B cell (primary cell): ENCODE measurements around the gene CLEC18B. TPM values are rescaled to one million over a fixed set of nuclear protein-coding genes. Genes with fewer than 3 reads are reported as not detected.

Experiments
- ATAC-seq: fragments of 200-7000 bp; cut with Tn5 transposase; one replicate; pipeline ENCODE4 v1.10.0; 2021; ENCODE audit warnings: low read depth, mild to moderate bottlenecking, moderate number of reproducible peaks, moderate library complexity
- CTCF ChIA-PET: fragments of 350-600 bp; sonication (Branson Sonifier 250); formaldehyde crosslinking; loops from one replicate; lab custom pipeline; 2021; ENCODE audit warnings: antibody characterized with exemption, inconsistent platforms; lab: Charles Lee
- POLR2A ChIA-PET: fragments of 350-600 bp; sonication (Branson Sonifier 250); formaldehyde crosslinking; loops from one replicate; lab custom pipeline; 2021; ENCODE audit warnings: antibody characterized with exemption; lab: Charles Lee
- DNase-seq: peaks from one replicate; pipeline ENCODE4 v3.0.0; 2013
- H2AFZ ChIP-seq: 2 replicates; pipeline ENCODE4 v1.6.1; 2012; ENCODE audit warnings: mild to moderate bottlenecking, low read depth, low read length; ENCODE audit not compliant: insufficient read depth, poor library complexity, severe bottlenecking
- H3K27ac ChIP-seq, 2 donors: 1 replicate in 1 of 2; 2 replicates in 1 of 2; pipeline ENCODE4 v1.5.1; 2012 to 2013; ENCODE audit warnings: low read length in 2 of 2, mild to moderate bottlenecking in 2 of 2, moderate library complexity in 1 of 2
- H3K27me3 ChIP-seq, 4 experiments: fragments of 200-600 bp in 1 of 4; sonication (generic) in 1 of 4; replicated peaks in 1 of 4; 1 replicate in 2 of 4; 2 replicates in 2 of 4; pipeline versions ENCODE4 v1.6.1 to v1.7.0; 2013 to 2016; ENCODE audit warnings: low read length in 3 of 4, mild to moderate bottlenecking in 2 of 4, mixed read lengths in 1 of 4, moderate library complexity in 1 of 4; ENCODE audit not compliant: insufficient read depth in 4 of 4, control insufficient read depth in 3 of 4; ENCODE audit errors: control extremely low read depth in 1 of 4
- H3K36me3 ChIP-seq, 2 experiments: replicated peaks in 1 of 2; 1 replicate in 1 of 2; 2 replicates in 1 of 2; pipeline versions ENCODE4 v1.6.1 to v1.7.1; 2013; ENCODE audit warnings: low read length in 1 of 2; ENCODE audit not compliant: insufficient read depth in 2 of 2, control insufficient read depth in 1 of 2; ENCODE audit errors: control extremely low read depth in 1 of 2, extremely low read depth in 1 of 2
- H3K4me1 ChIP-seq, 2 donors: fragments of 200-600 bp in 1 of 2; sonication (generic) in 1 of 2; 1 replicate in 1 of 2; 2 replicates in 1 of 2; pipeline versions ENCODE4 v1.5.1 to v1.6.1; 2013 to 2017; ENCODE audit warnings: low read length in 2 of 2; ENCODE audit not compliant: control insufficient read depth in 2 of 2, insufficient read depth in 2 of 2
- H3K4me2 ChIP-seq: replicated peaks from 2 replicates; pipeline ENCODE3; 2012; ENCODE audit warnings: mild to moderate bottlenecking, low read depth, low read length; ENCODE audit not compliant: poor library complexity, severe bottlenecking
- H3K4me3 ChIP-seq, 5 experiments: fragments of 200-600 bp in 1 of 5; sonication (generic) in 1 of 5; 1 replicate in 3 of 5; 2 replicates in 2 of 5; pipeline versions ENCODE4 v1.5.1 to v1.7.0; 2011 to 2016; ENCODE audit warnings: low read length in 4 of 5, mild to moderate bottlenecking in 4 of 5, low read depth in 2 of 5, control low read depth in 1 of 5, moderate library complexity in 1 of 5; ENCODE audit not compliant: insufficient read depth in 1 of 5; ENCODE audit errors: control extremely low read depth in 1 of 5, extremely low read depth in 1 of 5
- H3K79me2 ChIP-seq: fragments of 200-600 bp; sonication (generic); one replicate; pipeline ENCODE4 v1.6.0; 2016; ENCODE audit warnings: low read length; ENCODE audit not compliant: control insufficient read depth, insufficient read depth
- H3K9ac ChIP-seq: fragments of 200-600 bp; sonication (generic); 2 replicates; pipeline ENCODE4 v1.6.1; 2017; ENCODE audit warnings: mild to moderate bottlenecking, low read length, moderate library complexity
- H3K9me3 ChIP-seq, 3 donors: one replicate each; pipeline versions ENCODE4 v1.6.1 to v1.7.1; 2013; ENCODE audit warnings: low read length in 2 of 3; ENCODE audit not compliant: control insufficient read depth in 2 of 3, insufficient read depth in 1 of 3; ENCODE audit errors: control extremely low read depth in 1 of 3
- H4K20me1 ChIP-seq: 2 replicates; pipeline ENCODE4 v1.6.0; 2012; ENCODE audit warnings: mild to moderate bottlenecking, low read length; ENCODE audit not compliant: insufficient read depth, control insufficient read depth, poor library complexity, severe bottlenecking
- H3K27ac Mint-ChIP-seq: one replicate; pipeline ENCODE4 v1.8.0; 2021; ENCODE audit warnings: mixed read lengths
- H3K27me3 Mint-ChIP-seq: one replicate; pipeline ENCODE4 v1.8.0; 2021; ENCODE audit warnings: mixed read lengths
- H3K4me1 Mint-ChIP-seq: one replicate; pipeline ENCODE4 v1.8.0; 2021; ENCODE audit warnings: mixed read lengths
- H3K4me3 Mint-ChIP-seq: one replicate; pipeline ENCODE4 v1.8.0; 2021; ENCODE audit warnings: mixed read lengths
- H3K9me3 Mint-ChIP-seq: one replicate; pipeline ENCODE4 v1.8.0; 2022; ENCODE audit warnings: mixed read lengths; ENCODE audit not compliant: insufficient read depth
- CTCF ChIP-seq: fragments of 200-600 bp; IDR thresholded peaks from one replicate; pipeline ENCODE4 v1.8.0; 2022; ENCODE audit warnings: antibody characterized with exemption, mild to moderate bottlenecking
- EZH2 ChIP-seq: IDR thresholded peaks from 2 replicates; pipeline ENCODE4 v1.6.1; 2012; ENCODE audit warnings: borderline replicate concordance, low read depth, mild to moderate bottlenecking, moderate library complexity, low read length; ENCODE audit not compliant: insufficient read depth, poor library complexity, severe bottlenecking
- WGBS: methylation state at CpG from one replicate; pipeline ENCODE4 v1.1.5; 2013; ENCODE audit warnings: missing lambda C conversion rate; ENCODE audit not compliant: insufficient coverage; 5-methylcytosine and 5-hydroxymethylcytosine counted together
- intact Hi-C: fragments of 100-400 bp; cut with micrococcal nuclease; formaldehyde crosslinking; loops from one replicate; pipeline ENCODE4 v1.10.0; 2022
- polyA plus RNA-seq: library from polyadenylated mRNA; depleted of rRNA; stranded (reverse); fragments of >200 nt; gene quantifications from 2 replicates; pipeline ENCODE4 v1.2.3, GENCODE V29; 2012
- total RNA-seq, 2 donors: library from RNA; stranded (reverse); fragments of 120-200 nt in 1 of 2; gene quantifications; 1 replicate in 1 of 2; 2 replicates in 1 of 2; pipeline versions ENCODE4 v1.2.3 to v1.2.4, GENCODE V29; 2013 to 2022

CLEC18B gene
- total and polyA plus RNA-seq, 2 donors (not counting 1 experiment from before 2014, with no cell fraction given) = 1.0 to 1.6 TPM

GRCh38 chr16:74456290-74456625, 35.0 kb upstream of the CLEC18B start:
- H3K27me3 ChIP-seq = no peaks in the 10 kb centered on the region
- H3K4me3 Mint-ChIP-seq = no peak overlapping the region
- no peak overlapping the region for H3K4me3 ChIP-seq
- H3K27ac Mint-ChIP-seq = no peak overlapping the region
- H4K20me1 ChIP-seq = no peaks in the 10 kb centered on the region
- H3K4me1 ChIP-seq = peaks cover 4 to 13% of the 10 kb centered on the region in 2 donors
- no peak overlapping the region for H3K27ac ChIP-seq
- H3K9me3 Mint-ChIP-seq = no peaks in the 10 kb centered on the region
- no peak overlapping the region for H3K9ac ChIP-seq
- no peaks in the 10 kb centered on the region for H3K79me2 ChIP-seq
- no peak overlapping the region for H2AFZ ChIP-seq
- no peaks in the 10 kb centered on the region for H3K9me3 ChIP-seq
- ChIA-PET CTCF (no interaction called here), POLR2A (no interaction called here)
- ATAC-seq (no peak), DNase-seq (no peak)
- peaks cover 11 to 81% of the 10 kb centered on the region in 2 experiments for H3K36me3 ChIP-seq
- 96% methylated on average over 16 of the region's 16 CpGs for WGBS
- no peak overlapping the region for H3K4me2 ChIP-seq
- H3K4me1 Mint-ChIP-seq = peaks cover 21% of the 10 kb centered on the region
- intact Hi-C loops = no loop called here
- no peaks in the 10 kb centered on the region for H3K27me3 Mint-ChIP-seq
- no peak for TF ChIP-seq EZH2
- TF ChIP-seq CTCF = no peak

DNA sequence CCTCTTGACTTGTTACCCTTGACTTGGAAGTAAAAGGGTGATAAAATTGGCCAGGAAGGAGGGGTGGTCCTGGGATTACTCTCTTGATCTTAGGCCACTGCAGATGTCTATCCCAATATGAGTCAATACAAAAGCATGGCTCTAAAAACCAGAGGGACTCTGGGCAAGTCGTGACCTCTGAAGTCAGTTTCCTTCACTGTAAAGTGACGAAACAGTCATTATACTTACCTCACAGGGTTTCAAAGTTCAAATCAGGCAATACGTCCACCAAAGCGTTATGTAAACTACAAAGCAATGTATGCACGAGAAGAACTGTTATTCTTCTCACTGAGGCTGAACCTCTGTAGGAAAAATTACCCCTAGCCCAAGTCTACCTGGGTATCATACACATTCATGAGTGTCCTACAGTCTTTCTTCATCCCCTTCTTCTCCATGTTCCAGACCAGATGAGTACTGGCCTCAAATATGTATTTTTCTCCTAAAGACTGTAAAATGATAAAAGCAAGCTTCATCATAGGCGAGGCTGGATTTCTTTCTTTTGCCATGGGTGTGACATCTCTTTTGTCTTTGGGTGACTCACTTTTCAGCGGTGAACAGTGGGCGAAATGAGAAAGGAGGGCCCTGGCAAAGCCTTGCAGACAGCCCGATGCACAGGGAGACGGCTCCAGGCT, 34.5 kb upstream of the CLEC18B start:
- H3K9me3 ChIP-seq = no peaks in the 10 kb centered on the region
- H3K27ac Mint-ChIP-seq = no peak overlapping the region

More for the DNA sequence above, 34.5 kb upstream of the CLEC18B start:
- H3K27me3 Mint-ChIP-seq = no peaks in the 10 kb centered on the region
- no peak overlapping the region for H3K4me3 ChIP-seq
- H3K4me3 Mint-ChIP-seq = no peak overlapping the region
- peaks cover 4 to 13% of the 10 kb centered on the region in 2 donors for H3K4me1 ChIP-seq
- peaks cover 11 to 81% of the 10 kb centered on the region in 2 experiments for H3K36me3 ChIP-seq
- POLR2A ChIA-PET = no interaction called here
- H3K27ac ChIP-seq = no peak overlapping the region
- WGBS = 99% methylated on average over 10 of the region's 10 CpGs
- no peak overlapping the region for H2AFZ ChIP-seq
- DNase-seq = no peak
- H4K20me1 ChIP-seq = no peaks in the 10 kb centered on the region
- CTCF ChIA-PET = no interaction called here
- peaks cover 21% of the 10 kb centered on the region for H3K4me1 Mint-ChIP-seq
- H3K79me2 ChIP-seq = no peaks in the 10 kb centered on the region
- H3K9ac ChIP-seq = no peak overlapping the region
- no peak for ATAC-seq
- no peaks in the 10 kb centered on the region for H3K27me3 ChIP-seq
- TF ChIP-seq EZH2 (no peak), CTCF (no peak)
- no peaks in the 10 kb centered on the region for H3K9me3 Mint-ChIP-seq
- intact Hi-C loops = no loop called here
- no peak overlapping the region for H3K4me2 ChIP-seq
